RWPE2 (cell line): ENCODE data around the gene EFNB3.

Experiments used
- ATAC-seq: fragments of 200-7000 bp; cut with Tn5 transposase; 3 replicates; pipeline ENCODE4 v1.9.1; 2021; ENCODE audit warnings: low read depth
- DNase-seq: peaks from one replicate; pipeline ENCODE4 v3.0.0-alpha.2; 2020; ENCODE audit warnings: low spot score
- H3K27ac ChIP-seq: fragments of 450-650 bp; 2 replicates; pipeline ENCODE4 v1.5.1; 2017; ENCODE audit warnings: mild to moderate bottlenecking; ENCODE audit not compliant: poor library complexity, severe bottlenecking
- H3K27me3 ChIP-seq: fragments of 250-450 bp; sonication (Bioruptor Pico); 2 replicates; pipeline ENCODE4 v1.5.1; 2021; ENCODE audit warnings: mild to moderate bottlenecking, moderate library complexity; ENCODE audit not compliant: insufficient read depth, poor library complexity, severe bottlenecking
- H3K36me3 ChIP-seq: fragments of 250-450 bp; sonication (Bioruptor Pico); 2 replicates; pipeline ENCODE4 v1.5.1; 2020; ENCODE audit warnings: low read depth, mild to moderate bottlenecking, moderate library complexity
- H3K4me1 ChIP-seq: fragments of 250-450 bp; sonication (Bioruptor Pico); 2 replicates; pipeline ENCODE4 v1.5.1; 2021; ENCODE audit warnings: mild to moderate bottlenecking, moderate library complexity; ENCODE audit not compliant: insufficient read depth, poor library complexity, severe bottlenecking
- H3K4me3 ChIP-seq: fragments of 250-450 bp; sonication (Bioruptor Pico); 2 replicates; pipeline ENCODE4 v1.5.1; 2021; ENCODE audit warnings: mild to moderate bottlenecking, moderate library complexity; ENCODE audit not compliant: severe bottlenecking
- H3K9me3 ChIP-seq: fragments of 250-450 bp; sonication (Bioruptor Pico); 2 replicates; pipeline ENCODE4 v1.5.1; 2021; ENCODE audit warnings: mild to moderate bottlenecking, moderate library complexity; ENCODE audit not compliant: severe bottlenecking
- TF ChIP-seq, protein P1 (sequence below): fragments of 450-650 bp; IDR thresholded peaks from one replicate; pipeline ENCODE4 v1.5.1; 2017; ENCODE audit warnings: mild to moderate bottlenecking, moderate library complexity; ENCODE audit not compliant: poor library complexity, severe bottlenecking

EFNB3 gene, protein sequence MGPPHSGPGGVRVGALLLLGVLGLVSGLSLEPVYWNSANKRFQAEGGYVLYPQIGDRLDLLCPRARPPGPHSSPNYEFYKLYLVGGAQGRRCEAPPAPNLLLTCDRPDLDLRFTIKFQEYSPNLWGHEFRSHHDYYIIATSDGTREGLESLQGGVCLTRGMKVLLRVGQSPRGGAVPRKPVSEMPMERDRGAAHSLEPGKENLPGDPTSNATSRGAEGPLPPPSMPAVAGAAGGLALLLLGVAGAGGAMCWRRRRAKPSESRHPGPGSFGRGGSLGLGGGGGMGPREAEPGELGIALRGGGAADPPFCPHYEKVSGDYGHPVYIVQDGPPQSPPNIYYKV

DNA sequence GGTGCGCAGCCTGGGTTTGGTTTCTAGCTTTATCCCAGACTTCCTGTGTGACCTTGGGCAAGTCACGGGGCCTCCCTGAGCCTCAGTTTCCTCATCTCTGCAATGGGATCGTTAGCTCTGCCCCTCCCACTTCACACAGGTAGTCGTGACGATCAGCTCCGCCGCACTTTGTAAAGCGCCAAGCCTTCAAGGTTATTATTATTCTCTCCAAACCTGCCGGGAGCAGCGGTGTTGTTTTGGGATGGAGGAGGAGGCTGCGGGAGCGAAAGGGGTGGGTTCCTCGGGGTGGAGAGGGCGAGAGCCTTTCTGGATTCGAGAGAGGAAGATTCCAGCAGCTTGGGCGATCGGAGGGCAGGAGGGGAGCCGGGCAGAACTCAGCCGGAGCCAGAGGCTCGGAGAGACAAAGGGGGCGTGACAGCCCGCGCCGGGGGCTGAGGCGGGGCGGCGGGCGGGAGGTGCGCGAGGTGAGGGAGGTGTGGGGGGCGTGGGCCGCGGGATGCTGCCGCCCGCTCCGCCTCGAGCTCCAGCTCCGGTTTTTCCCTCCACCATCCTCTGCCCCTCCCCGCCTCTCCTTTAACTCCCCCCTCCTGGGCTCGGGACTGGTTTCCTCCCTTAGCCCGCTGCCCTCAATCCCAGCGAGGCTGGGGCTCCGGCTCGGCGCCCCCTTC lies at the start of gene EFNB3:
TSS of gene EFNB3 (plus strand) at position 602 of the 668 bp plus-strand sequence. CDS start 397 bp downstream, outside the sequence.
- peaks cover 37% of the 10 kb centered on the region for H3K27me3 ChIP-seq
- H3K27ac ChIP-seq: no peak within 1 kb of the TSS
- ATAC-seq: peak; percentile 47; the same call in 2 of the 3 replicates
- peak within 1 kb of the TSS; percentile 9 for H3K4me3 ChIP-seq
- no peak for DNase-seq
- H3K36me3 ChIP-seq: peaks cover 15% of the 10 kb centered on the region; the same call in 1 of the 2 replicates
- TF ChIP-seq, protein P1, sequence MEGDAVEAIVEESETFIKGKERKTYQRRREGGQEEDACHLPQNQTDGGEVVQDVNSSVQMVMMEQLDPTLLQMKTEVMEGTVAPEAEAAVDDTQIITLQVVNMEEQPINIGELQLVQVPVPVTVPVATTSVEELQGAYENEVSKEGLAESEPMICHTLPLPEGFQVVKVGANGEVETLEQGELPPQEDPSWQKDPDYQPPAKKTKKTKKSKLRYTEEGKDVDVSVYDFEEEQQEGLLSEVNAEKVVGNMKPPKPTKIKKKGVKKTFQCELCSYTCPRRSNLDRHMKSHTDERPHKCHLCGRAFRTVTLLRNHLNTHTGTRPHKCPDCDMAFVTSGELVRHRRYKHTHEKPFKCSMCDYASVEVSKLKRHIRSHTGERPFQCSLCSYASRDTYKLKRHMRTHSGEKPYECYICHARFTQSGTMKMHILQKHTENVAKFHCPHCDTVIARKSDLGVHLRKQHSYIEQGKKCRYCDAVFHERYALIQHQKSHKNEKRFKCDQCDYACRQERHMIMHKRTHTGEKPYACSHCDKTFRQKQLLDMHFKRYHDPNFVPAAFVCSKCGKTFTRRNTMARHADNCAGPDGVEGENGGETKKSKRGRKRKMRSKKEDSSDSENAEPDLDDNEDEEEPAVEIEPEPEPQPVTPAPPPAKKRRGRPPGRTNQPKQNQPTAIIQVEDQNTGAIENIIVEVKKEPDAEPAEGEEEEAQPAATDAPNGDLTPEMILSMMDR: no peak
- H3K9me3 ChIP-seq: no peaks in the 10 kb centered on the region
- H3K4me1 ChIP-seq: no peaks in the 10 kb centered on the region

DNA sequence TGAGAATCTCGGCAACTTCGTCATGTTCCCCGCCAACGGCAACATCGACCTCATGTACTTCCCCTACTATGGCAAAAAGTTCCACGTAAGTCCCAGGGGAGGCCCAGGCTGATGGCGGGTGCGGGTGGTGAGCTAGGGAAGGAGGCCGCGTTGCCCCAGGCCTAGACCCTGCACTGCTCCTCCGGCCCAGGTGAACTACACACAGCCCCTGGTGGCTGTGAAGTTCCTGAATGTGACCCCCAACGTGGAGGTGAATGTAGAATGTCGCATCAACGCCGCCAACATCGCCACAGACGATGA lies 49.5 kb upstream of the EFNB3 start:
- no peaks in the 10 kb centered on the region for H3K4me1 ChIP-seq
- no peak overlapping the region for H3K27ac ChIP-seq
- H3K36me3 ChIP-seq: no peaks in the 10 kb centered on the region
- DNase-seq (no peak), ATAC-seq (no peak)
- H3K27me3 ChIP-seq: peaks cover 33% of the 10 kb centered on the region
- no peak overlapping the region for H3K4me3 ChIP-seq
- TF ChIP-seq, protein P1: no peak
- no peaks in the 10 kb centered on the region for H3K9me3 ChIP-seq

DNA sequence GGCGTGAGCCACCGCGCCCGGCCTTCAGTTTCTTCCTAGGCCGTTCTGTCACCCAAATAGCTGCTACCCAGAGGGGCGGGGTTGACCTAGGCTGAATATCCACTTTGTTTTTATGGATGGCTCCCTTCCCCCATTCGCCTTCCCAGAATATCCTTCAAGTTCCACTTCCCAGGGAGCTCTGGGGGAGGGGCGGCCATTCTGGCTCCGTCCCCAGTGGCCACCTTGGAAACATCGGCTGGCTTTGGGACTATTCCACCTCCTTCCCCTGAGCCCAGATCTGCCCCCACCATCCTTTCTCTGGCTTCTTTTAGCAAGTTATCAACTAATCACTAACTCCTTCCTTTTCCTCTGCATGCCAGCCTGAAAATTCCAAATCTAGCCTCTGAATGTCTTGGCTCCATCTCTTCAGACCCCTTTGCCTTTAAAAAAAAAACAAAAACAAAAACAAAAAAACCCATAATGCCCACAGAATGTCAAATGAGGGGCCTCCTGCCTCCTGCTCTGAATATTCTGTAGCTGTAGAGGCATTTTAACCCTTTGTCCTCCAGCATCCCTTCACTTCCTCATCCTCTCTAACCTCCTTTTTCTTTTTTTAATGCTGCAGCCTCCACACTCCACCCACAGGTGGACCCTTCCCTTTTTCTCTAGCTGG lies 47.9 kb upstream of the EFNB3 start:
- Histone ChIP-seq H3K36me3 (no peaks in the 10 kb centered on the region), H3K27me3 (peaks cover 17% of the 10 kb centered on the region), H3K9me3 (no peaks in the 10 kb centered on the region), H3K4me3 (no peak overlapping the region), H3K4me1 (no peaks in the 10 kb centered on the region), H3K27ac (no peak overlapping the region)
- ATAC-seq: no peak
- no peak for DNase-seq
- TF ChIP-seq, protein P1: no peak

DNA sequence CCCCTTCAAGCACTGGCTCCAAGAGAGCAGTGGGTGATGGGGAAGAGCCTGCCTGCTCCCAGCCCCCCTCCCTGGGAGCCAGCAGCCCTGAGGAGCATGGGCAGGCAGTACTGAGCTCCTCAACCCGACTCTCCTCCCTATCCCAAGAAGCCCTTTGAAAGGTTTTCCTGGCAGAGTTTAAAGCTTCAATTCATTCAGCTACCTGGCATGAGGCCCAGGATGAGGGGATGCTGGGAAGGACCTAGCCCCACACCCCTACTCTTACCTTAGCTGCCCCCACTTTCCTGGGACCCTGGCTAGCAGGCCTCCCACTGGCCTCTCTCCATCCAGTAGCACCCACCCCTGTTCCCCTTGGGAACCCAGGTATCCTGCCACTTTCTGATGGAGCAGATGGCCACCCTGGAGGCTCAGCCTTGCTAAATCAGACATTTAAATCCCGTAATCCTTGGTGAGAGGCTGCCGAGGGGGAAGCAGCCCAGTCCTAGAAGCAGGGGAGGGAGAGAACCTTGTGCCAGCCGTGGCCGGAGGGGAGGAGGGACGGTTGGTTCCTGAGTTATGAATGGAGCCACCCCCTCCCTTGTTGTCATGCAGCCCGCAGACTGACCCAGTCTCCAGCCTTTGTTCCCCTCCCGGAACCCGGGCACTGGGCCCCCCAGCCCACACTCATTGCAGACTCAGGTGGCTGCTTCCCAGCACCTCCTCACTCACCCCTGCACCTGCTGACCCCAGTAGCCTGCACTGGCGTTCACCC lies 37.2 kb upstream of the EFNB3 start:
- H3K4me3 ChIP-seq: no peak overlapping the region
- no peak; the same call in 2 of the 3 replicates for ATAC-seq
- H3K27ac ChIP-seq: no peak overlapping the region
- DNase-seq: no peak
- TF ChIP-seq, protein P1: no peak
- H3K4me1 ChIP-seq: no peaks in the 10 kb centered on the region
- no peaks in the 10 kb centered on the region for H3K27me3 ChIP-seq
- H3K36me3 ChIP-seq: peaks cover 44% of the 10 kb centered on the region
- H3K9me3 ChIP-seq: no peaks in the 10 kb centered on the region
